ENCODE measurements around the gene IFI30. TPM values are rescaled to one million over a fixed set of nuclear protein-coding genes. Genes with fewer than 3 reads are reported as not detected.
A peak's percentile ranks its signal among the peaks of the same experiment; 100 is the strongest.

Gene IFI30
- 11.3 TPM for polyA plus RNA-seq (ENCODE audit: insufficient read length)
- long read RNA-seq, donor 1, transcript IFI30-201 (7 exons, 1,134 nt) = major isoform, 17 of 17 reads
- long read RNA-seq, donor 1, partial matches to known transcripts = 0 of 17 reads
- long read RNA-seq, donor 1, other reads (novel, unspliced or antisense) = 0 of 17 reads
- long read RNA-seq, donor 2, transcript IFI30-201 (7 exons, 1,134 nt) = major isoform, 19 of 19 reads
- long read RNA-seq, donor 2, partial matches to known transcripts = 0 of 19 reads
- long read RNA-seq, donor 2, other reads (novel, unspliced or antisense) = 0 of 19 reads
- long read RNA-seq, donor 3, transcript IFI30-201 (7 exons, 1,134 nt) = major isoform, 20 of 20 reads
- long read RNA-seq, donor 3, partial matches to known transcripts = 0 of 20 reads
- long read RNA-seq, donor 3, other reads (novel, unspliced or antisense) = 0 of 20 reads
- long read RNA-seq, donor 4 = 0 reads
- long read RNA-seq, donor 5, transcript IFI30-201 (7 exons, 1,134 nt) = major isoform, 34 of 34 reads
- long read RNA-seq, donor 5, partial matches to known transcripts = 0 of 34 reads
- long read RNA-seq, donor 5, other reads (novel, unspliced or antisense) = 0 of 34 reads
- long read RNA-seq, donor 6, transcript IFI30-201 (7 exons, 1,134 nt) = major isoform, 7 of 7 reads
- long read RNA-seq, donor 6, partial matches to known transcripts = 0 of 7 reads
- long read RNA-seq, donor 6, other reads (novel, unspliced or antisense) = 0 of 7 reads
- long read RNA-seq, donor 7, transcript IFI30-201 (7 exons, 1,134 nt) = major isoform, 28 of 28 reads
- long read RNA-seq, donor 7, partial matches to known transcripts = 0 of 28 reads
- long read RNA-seq, donor 7, other reads (novel, unspliced or antisense) = 0 of 28 reads
- long read RNA-seq, donor 8, transcript IFI30-201 (7 exons, 1,134 nt) = major isoform, 16 of 16 reads
- long read RNA-seq, donor 8, partial matches to known transcripts = 0 of 16 reads
- long read RNA-seq, donor 8, other reads (novel, unspliced or antisense) = 0 of 16 reads

DNA sequence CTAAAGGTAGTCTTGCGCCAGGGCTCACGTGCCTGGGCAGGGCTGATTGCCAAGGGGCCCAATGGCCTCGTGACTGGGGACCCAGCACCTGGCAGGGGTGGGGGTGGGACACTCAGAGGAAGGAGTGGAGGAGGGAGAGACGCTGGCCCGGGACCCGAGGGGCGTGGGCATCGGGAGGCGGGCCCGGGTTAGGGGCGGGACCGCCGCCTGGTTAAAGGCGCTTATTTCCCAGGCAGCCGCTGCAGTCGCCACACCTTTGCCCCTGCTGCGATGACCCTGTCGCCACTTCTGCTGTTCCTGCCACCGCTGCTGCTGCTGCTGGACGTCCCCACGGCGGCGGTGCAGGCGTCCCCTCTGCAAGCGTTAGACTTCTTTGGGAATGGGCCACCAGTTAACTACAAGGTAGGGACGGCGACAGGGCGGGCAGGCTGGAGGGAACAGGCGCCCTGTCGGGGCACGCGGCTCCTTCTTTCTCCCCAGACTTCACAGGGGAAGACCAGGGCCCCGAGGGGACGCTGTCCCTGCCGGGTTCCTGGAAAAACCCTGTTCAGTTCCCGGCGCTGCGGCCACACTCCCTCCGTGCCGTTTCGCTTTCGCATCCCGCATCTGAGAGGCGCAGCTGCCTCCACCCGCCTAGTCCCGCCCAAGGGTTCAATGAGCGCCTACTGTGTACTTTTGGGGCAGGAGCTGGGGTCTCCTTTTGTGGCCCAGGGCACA, at the start of gene IFI30:
Gene IFI30, plus strand, starts transcription at position 242 of the 717 bp plus-strand sequence. Its CDS starts 29 bp downstream, at position 271.
- DNase-seq = peak; percentile 64

DNA sequence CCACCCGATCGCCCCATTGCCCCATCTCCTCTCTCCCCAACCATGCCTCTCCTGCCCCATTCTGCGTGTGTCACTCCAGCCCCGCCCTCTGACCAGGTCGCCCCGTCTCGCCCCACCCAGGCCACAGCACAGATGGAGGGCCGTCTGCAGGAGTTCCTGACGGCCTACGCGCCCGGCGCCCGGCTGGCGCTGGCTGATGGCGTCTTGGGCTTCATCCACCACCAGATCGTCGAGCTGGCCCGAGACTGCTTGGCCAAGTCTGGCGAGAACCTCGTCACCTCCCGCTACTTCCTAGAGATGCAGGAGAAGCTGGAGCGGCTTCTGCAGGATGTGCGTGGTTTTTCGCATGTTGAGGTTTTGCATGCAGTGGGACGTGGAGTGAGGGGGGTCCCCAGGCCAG, 49.8 kb upstream of the IFI30 start:
- DNase-seq = no peak

DNA sequence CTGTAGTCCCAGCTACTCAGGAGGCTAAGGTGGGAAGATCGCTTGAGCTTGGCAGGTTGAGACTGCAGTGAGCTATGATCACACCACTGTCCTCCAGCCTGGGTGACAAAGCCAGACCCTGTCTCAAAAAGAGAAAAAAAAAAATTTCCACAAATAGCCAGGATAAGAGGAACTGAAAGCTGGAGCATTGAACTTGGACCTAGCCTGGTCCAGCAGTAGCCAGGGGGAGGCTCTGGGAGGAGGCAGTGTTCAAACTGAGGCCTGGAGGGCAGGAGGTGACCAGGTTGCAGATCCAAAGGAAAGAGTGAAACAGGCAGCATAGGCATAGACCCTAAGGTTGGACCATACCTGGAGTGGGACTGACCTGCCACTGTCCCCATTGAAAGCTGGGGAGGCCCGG, 47.5 kb upstream of the IFI30 start:
- no peak for DNase-seq

DNA sequence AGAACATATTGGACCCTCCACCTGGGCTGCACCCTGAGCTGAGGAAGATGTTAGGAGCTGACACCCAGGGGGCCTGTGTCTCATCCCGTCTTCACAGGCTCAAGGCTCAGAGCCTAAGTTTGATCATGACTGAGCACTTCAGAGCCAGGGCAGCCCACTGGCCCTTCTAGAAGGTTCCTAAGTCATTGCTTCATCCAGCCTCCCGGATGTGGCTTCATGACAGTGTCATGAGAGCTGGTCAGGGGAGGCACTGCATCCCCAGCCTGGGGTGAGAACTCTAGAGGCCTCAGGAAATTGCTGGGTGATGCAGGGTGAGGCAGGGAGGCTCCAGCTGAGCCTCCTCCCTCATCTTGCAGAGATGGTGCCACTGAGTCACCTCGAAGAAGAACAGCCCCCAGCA, 45.6 kb upstream of the IFI30 start:
- no peak for DNase-seq

DNA sequence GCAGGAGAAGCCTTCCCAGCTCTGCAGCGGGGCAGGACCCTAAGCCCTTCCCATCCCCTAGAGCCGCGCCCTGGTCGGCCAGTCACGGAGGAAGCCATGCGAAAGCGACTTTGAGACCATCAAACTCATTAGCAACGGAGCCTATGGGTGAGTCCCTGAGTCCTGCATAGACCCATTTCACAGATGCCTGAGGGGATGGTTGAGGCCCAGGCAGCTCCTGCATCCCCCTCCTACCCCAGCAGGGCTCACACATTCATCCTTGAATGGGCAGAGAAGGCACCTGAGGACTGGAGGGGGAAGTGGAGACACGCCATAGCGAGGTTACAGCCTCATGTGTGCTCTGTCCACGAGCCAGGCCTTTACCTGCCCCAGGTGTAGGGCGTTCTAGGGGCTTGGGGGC, 44.8 kb upstream of the IFI30 start:
- no peak for DNase-seq

DNA sequence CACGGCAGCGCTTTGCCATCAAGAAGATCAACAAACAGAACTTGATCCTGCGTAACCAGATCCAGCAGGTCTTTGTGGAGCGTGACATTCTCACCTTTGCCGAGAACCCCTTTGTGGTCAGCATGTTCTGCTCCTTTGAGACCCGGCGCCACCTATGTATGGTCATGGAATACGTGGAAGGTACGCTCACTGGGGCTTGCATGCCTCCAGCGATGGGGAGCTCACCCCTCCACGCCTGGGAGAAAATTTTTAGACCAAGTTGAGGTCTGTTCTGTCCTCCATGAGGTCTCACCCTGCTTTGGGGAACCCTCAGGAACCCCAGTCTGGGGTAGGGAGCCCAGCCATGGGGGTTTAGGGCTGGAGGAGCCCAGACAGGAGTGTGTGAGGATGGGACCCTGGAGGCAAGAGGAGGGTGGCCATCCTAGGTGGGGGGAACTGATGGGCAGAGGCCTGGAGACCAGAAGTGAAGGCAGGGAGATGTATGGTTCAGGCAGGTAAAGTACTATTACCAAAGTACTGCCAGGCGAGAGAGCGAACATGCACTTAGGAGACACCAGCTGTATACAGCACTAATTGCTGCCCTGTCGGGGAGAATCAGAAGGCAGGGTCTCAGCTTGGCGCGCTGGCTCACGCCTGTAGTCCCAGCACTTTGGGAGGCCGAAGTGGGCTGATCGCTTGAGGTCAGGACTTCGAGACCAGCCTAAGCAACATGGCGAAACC, 42.9 kb upstream of the IFI30 start:
- no peak for DNase-seq

DNA sequence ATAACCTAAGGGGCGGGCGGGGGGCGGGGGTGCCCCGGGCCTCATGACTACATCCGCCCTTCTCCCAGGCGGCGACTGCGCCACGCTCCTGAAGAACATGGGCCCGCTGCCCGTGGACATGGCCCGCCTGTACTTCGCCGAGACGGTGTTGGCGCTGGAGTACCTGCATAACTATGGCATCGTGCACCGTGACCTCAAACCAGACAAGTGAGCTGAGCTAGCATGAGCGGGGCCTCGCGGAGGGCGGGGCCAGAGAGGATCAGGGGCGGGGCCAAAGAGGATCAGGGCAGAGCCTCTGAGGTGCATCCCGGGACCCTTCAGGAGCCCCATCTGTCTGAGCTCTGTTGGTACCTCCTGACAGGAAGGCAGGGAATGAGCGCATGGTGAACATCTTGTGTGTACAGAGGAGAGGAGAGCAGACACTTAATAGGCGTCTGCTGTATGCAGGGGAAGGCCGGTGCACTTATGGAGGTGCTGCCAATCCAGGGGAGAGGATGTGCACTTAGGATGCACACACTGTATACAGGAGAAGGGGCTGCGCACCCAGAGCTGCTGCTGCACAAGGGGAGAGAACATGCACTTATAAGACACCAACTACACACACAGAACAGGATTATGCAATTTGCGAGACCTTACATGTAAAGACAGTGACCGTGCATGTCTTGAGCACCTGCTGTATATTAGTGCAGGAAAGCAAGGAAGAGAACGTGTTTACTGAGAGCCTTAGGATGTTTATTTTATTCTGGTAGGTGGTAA, 41.6 kb upstream of the IFI30 start:
- no peak for DNase-seq

DNA sequence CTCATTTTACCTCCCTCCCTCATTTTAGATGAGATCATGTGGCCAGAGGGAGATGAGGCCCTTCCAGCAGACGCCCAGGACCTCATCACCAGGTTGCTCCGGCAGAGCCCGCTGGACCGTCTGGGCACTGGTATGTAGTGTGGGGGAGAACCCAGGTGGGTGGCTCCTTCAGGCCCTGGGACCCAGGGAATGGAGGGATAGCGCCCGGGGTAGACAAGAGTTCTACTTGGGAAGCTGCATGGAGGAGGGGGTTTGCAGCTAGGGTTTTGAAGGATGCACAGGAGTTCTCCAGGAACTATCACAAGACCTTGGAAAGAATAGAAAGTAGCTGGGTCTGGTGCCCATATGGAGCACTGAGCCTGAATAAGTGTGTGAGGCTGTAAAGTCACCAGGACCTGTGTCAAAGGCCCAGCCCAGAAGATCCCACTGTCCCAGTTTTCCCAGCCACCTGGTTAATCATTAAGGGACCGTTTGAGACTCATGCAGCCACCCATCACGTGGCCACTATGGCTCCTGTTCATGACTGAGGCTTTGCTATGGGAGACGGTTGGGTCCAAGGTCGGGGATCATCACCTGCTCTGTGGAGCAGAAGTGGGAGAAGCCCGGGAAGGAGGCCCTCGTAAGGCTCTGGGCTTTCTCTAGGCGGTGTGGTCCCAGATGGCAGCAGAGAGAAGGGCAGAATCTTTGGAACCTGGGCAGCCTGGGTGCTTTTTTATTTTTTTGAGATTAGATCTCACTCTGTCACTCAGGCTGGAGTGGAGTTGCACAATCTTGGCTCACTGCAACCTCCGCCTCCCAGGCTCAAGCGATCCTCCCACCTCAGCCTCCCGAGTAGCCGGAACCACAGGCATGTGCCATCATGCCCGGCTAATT, 37.7 kb upstream of the IFI30 start:
- no peak for DNase-seq

DNA sequence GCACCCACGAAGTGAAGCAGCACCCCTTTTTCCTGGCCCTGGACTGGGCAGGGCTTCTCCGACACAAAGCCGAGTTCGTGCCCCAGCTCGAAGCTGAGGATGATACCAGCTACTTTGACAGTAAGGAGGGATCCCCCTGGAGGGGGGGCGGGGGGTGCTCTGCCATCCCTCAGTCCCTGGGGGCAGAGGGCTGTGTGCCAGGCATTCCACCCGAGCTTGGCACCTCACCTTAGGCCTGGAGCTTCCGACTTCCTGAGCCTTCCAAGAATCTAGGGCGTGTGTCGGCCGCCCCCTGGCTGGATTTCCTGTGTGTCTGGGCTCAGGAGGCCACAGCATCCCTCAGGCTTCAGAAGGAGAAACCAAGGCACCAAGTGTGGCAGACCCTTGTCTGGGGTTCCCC, 36.4 kb upstream of the IFI30 start:
- no peak for DNase-seq

DNA sequence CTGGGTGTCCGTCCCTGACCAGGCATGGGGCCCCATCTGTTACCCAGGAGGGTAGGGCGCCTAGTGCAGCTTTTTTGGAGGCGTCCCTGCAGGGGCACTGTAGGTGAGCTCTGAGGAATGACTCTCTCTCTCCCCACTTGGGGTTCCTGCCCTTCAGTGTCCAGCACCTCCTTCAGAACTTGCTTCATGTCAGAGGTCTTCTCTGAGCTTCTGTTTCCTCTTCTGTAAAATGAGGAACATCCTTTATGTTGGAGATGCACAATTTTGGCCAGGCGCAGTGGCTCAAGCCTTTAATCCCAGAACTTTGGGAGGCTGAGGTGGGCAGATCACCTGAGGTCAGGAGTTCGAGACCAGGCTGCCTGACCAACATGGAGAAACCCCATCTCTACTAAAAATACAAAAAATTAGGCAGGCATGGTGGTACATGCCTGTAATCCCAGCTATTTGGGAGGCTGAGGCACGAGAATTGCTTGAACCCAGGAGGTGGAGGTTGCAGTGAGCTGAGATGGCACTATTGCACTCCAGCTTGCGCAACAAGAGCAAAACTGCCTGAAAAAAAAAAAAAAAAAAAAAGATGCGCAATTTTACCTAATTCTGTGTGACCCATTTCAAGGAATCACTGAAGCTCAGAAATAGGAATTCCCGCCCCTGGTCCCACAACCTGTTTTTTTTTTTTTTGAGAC, 35.8 kb upstream of the IFI30 start:
- no peak for DNase-seq

DNA sequence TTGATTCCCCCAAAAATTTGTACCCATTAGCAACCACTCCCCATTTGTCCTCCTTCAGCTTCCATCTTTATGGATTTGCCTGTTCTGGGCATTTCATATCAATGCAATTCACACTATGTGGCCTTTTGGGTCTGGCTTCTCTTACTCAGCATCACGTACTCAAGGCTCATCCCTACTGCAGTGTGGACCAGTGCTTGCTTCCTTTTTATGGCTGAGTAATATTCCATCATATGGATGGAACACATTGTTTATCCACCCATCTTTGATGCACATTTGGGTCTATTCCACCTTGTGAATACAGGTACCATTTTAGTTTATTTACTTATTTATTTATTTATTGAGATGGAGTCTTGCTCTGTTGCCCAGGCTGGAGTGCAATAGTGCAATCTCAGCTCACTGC, 33.1 kb upstream of the IFI30 start:
- DNase-seq = no peak

DNA sequence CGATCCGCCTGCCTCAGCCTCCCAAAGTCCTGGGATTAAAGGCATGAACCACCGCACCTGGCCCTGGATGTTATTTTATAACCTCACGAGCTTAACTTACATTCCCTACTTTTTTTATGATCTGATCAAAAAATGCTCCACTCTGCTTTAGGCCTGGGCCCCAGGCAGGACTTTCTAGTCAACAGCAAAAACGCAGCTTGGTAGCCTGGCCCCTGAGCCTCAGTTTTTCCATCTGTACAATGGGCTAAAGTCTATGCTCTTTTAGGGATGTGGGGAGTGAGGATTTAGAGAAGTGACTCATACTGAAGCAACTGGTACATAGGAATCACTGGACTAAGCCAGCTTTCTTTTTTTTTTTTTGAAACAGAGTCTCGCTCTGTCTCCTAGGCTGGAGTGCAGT, 32.6 kb upstream of the IFI30 start:
- no peak for DNase-seq

DNA sequence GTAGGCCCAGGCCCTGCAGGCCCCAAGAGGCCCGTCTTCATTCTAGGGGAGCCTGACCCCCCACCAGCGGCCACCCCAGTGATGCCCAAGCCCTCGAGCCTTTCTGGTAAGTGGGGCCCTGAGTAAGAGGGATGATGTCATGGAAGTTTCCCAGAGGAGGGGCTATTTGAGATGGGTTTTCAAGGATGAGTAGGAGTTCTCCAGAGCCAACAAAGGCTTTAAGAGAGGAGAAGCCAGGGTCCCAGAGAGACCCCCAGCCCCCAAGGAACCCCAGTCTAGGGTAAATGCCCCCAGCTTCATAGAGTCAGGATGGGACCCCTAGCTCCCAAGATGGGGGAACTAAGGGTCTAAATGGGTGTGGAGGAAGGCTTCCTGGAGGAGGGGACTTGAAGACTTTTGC, 29.7 kb upstream of the IFI30 start:
- no peak for DNase-seq

DNA sequence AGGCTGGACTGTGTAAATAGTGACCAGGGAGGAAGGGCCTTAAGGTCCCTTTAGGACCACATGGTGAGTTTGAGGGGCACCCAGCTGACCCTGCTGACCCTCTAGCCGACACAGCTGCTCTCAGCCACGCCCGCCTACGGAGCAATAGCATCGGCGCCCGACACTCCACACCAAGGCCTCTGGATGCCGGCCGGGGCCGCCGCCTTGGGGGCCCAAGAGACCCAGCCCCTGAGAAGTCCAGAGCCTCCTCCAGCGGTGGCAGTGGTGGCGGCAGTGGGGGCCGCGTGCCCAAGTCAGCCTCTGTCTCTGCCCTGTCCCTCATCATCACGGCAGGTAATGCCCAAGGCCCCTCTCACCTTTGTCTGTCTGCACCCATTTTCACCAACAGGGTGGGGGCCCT, 29.3 kb upstream of the IFI30 start:
- DNase-seq = no peak

DNA sequence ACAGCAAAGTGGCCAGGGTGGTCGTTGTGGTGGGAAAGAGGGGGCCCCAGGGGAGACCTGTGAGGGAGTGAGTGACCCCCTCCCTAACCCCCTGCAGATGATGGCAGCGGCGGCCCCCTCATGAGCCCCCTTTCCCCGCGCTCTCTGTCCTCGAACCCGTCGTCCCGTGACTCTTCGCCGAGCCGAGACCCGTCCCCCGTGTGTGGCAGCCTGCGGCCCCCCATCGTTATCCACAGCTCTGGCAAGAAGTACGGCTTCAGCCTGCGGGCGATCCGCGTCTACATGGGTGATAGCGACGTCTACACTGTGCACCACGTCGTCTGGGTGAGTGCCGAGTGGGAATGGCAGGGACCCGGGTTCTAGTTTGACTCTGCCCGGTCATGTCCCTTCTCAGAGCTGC, 28.7 kb upstream of the IFI30 start:
- DNase-seq = no peak

DNA sequence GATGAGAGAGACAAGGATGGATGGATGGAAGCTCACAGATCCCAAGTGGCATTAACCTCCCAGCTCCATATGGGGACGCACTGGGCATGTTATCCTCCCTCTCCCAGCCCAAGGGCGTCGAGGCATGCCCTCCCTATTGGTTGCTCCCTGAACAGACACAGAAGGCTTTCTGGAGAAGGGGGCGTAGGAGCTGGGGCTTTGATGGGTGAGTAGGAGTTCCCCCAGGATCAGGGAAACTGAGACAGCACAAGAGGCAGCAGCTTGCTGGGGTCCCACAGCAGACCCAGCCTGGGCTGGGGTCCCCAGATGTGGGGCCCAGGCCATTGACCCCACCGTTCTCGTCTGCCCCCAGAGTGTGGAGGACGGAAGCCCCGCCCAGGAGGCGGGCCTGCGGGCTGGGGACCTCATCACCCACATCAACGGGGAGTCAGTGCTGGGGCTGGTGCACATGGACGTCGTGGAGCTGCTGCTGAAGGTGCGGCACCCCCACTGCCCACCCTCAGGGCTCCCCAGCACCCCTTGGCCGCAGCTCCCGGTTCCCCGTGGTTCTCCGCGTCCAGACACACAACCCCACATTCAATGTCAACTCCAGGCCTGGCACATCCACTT, 28.1 kb upstream of the IFI30 start:
- no peak for DNase-seq

DNA sequence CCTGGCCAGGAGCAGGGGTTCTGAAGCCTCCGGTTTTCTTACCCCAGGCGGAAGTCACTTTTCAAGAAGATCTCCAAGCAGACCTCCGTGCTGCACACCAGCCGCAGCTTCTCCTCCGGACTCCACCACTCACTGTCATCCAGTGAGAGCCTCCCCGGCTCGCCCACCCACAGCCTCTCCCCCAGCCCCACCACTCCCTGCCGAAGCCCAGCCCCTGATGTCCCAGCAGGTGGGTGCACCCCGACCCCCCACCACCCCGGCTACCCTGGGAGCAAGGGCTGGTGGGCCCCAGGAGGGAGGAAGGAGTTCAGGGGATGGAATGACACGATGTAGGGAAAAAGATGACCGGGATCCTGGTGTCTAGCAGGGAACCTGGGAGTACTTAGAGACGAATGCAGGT, 26.2 kb upstream of the IFI30 start:
- no peak for DNase-seq

DNA sequence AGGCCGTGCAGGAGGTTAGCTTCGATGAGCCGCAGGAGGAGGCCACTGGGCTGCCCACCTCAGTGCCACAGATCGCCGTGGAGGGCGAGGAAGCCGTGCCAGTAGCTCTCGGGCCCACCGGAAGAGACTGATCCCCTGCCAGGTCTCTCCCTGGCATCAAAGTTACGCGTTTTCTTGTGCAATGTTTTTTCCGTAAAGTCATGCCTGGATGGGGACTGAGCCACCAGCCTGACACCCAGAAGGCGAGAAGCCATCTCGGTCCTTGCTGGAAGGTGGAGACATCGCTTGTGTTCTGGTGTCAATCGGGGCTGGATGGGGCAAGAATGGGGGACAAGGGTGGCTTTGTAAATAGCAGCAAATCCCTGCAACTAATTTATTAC, 24.0 kb upstream of the IFI30 start:
- no peak for DNase-seq

All from left kidney (tissue), 8 donors.